Tibial nerve (tissue), 4 donors: ENCODE measurements around the gene RHBDD1.

Experiments used
- EP300 ChIP-seq, 2 donors: sonication (generic); formaldehyde crosslinking; IDR thresholded peaks; one replicate each; pipeline ENCODE4 v1.6.1; 2017; ENCODE audit warnings: antibody characterized with exemption in 2 of 2, mild to moderate bottlenecking in 1 of 2
- POLR2A ChIP-seq, 2 donors: fragments of 450-650 bp; IDR thresholded peaks; one replicate each; pipeline ENCODE4 v1.6.1; 2017; ENCODE audit warnings: antibody characterized with exemption in 2 of 2, mild to moderate bottlenecking in 2 of 2, moderate library complexity in 2 of 2
- TF ChIP-seq, protein P1 (sequence below), 5 experiments: fragments of 200-600 bp in 3 of 5; fragments of 450-650 bp in 2 of 5; sonication (generic) in 3 of 5; IDR thresholded peaks; one replicate each; pipeline ENCODE4 v1.5.1; 2016 to 2019; ENCODE audit warnings: antibody characterized with exemption in 5 of 5, mild to moderate bottlenecking in 3 of 5, moderate library complexity in 2 of 5

- TF ChIP-seq POLR2A (IDR thresholded peaks at IDR 0.05) (no peak), EP300 (IDR thresholded peaks at IDR 0.05) (no peak)
- TF ChIP-seq, protein P1, sequence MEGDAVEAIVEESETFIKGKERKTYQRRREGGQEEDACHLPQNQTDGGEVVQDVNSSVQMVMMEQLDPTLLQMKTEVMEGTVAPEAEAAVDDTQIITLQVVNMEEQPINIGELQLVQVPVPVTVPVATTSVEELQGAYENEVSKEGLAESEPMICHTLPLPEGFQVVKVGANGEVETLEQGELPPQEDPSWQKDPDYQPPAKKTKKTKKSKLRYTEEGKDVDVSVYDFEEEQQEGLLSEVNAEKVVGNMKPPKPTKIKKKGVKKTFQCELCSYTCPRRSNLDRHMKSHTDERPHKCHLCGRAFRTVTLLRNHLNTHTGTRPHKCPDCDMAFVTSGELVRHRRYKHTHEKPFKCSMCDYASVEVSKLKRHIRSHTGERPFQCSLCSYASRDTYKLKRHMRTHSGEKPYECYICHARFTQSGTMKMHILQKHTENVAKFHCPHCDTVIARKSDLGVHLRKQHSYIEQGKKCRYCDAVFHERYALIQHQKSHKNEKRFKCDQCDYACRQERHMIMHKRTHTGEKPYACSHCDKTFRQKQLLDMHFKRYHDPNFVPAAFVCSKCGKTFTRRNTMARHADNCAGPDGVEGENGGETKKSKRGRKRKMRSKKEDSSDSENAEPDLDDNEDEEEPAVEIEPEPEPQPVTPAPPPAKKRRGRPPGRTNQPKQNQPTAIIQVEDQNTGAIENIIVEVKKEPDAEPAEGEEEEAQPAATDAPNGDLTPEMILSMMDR (IDR thresholded peaks at IDR 0.05) = no peak
These were observed 126.4 kb downstream of the RHBDD1 start for GRCh38 chr2:226962176-226962773.
